Right forelimb (tissue), 1 donor: Measurements from ENCODE around the gene WHRN.

Source experiments
- DNase-seq: peaks from one replicate; pipeline ENCODE4 v3.0.0-alpha.2; 2018

WHRN gene

DNA sequence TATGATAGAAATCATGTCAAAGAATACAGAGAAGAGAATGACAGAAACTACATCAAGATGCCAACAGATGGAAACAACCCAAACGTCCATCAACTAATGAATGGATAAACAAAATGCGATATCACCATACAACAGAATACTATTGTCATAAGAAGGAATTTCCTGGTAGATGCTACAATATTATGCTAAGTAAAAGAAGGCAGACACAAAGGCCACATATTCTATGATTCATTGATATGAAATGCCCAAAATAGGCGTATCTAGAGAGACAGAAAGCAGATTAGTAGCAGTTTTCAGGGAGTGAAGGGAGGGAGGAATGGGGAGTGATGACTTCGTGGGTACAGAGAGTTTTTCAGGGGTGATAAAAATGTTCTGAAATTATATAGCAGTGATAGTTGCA lies 59.2 kb downstream of the WHRN start:
- DNase-seq = no peak

DNA sequence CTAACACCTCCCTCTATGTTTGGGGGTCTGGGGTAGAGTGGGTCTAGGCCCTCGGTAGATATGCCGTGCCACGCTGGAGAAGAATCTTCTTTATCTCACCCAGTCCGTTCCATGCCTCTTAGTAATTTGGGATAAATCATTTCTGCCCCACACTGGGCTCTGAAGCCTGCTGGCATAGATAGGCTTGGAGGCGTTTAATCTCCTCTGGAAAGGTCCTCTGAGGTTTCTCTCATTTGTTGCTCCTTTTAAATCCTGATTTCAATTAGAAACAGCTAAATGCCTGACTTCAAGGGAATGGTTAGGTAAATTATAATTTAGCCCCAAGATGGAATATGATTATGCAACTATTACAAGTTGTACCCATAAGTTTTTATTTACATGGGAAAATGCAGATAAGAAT lies 59.7 kb downstream of the WHRN start:
- DNase-seq = no peak

DNA sequence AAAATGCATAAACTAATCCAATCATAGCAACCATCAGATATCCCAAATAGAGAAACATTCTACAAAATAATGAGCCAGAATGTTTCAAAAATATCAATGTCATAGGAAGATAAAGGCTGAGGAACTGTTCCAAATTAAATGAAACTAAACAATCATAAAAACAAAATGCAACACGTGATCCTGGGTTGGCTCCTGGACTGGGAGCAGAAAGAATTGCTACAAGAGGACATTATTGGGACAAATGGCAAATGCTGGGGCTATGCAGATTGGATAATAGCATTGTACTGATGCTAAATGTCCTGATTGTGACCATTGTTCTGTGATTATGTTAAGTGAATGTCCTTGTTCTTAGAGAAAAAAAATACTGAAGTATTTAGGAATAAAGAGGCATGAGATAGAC lies 63.3 kb downstream of the WHRN start:
- no peak for DNase-seq

GRCh38 chr9:114437401-114437893 lies 67.8 kb downstream of the WHRN start:
- DNase-seq = no peak

- peak; percentile 61 for DNase-seq
Measured at GRCh38 chr9:114434878-114435311, 70.4 kb downstream of the WHRN start.

GRCh38 chr9:114433720-114434255 lies 71.5 kb downstream of the WHRN start:
- DNase-seq = no peak

- DNase-seq = no peak
Measured at GRCh38 chr9:114433086-114433485, 72.2 kb downstream of the WHRN start.

- no peak for DNase-seq
Measured at GRCh38 chr9:114432323-114433067, 72.8 kb downstream of the WHRN start.

- DNase-seq = no peak
Measured at GRCh38 chr9:114431770-114432169, 73.5 kb downstream of the WHRN start.

GRCh38 chr9:114431003-114431402 lies 74.3 kb downstream of the WHRN start:
- DNase-seq = no peak

DNA sequence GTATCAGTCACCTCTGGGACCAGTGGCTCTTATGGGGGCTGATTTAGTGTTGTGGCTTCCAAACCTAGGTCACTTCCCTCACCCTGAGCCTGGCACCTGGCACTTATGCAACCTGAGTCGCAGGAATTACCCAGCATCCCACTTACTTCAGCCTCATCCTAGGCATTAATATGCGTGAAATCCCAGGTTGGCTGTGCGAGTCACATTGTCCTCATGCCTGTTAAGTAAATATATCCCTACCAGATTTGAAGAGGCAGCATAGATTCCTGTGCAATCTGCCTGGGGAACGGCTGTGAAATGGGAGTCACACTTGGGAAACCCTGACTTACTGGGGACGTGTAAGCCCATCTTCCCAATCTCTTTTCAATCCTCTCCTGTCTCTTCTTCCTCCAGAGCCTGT lies 74.8 kb downstream of the WHRN start:
- no peak for DNase-seq

GRCh38 chr9:114429488-114429887 lies 75.8 kb downstream of the WHRN start:
- DNase-seq = no peak

GRCh38 chr9:114428466-114428865 lies 76.8 kb downstream of the WHRN start:
- DNase-seq = no peak

DNA sequence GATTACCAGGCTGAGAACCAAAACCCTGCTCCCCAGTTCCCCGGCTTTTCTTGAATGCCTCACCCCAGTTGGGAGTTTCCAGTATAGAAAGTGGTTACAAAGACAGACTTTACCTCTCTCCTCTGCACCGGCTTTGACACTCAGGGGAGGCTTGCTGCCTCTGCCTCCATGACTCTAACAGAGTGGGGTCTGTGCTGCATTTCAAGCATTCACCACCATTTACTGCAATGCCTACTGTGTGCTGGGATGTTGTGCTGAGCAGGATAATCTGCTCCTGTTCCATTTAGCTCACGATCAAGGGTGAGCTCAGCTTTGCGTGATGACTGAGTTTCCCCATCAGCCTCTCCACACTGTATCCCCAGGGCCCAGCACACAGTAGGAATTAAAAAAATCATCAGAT lies 77.6 kb downstream of the WHRN start:
- DNase-seq = no peak

DNA sequence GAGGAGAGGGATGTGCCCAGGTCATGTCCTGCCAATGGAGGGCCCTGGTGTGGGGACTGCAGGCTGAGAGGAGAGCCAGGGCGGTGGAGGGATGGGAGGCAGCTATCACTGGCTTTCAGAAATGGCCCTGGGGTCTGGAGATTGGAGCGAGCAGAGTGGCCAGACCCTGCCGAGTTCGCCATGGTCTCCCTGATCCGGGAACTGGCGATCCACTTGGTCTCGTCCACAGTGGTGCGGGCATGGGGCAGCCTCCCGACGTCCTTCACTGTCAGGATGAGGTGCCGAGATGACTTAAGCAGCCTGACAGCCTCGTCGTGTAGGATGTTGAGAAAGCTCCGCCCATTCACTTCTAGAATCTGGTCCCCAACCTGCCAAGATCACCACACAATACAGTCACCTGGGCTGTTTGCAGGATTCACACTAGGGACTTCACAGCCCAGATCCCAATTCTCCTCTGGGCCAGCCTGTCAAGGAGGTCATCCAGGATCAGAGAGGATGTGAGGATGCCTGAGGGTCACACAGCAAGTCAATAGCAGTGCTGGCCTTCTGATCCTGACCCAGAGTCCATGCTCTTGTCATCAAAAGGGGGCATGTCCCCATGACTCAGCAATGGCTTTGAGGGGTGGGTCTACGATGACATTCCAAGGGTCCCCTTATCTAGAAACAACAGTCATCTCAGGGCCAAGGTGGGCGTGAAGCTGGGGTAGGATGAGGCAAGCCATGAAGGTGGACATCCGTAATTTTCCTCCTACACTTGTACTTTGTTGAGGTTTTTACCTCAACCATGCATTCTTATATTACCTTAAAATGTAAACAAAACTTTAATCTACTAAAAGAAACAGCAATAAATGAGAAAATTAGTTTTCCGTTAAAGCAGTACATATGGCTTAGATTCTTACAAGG lies 79.0 kb downstream of the WHRN start:
- DNase-seq = no peak

GRCh38 chr9:114425126-114425525 lies 80.1 kb downstream of the WHRN start:
- DNase-seq = no peak

DNA sequence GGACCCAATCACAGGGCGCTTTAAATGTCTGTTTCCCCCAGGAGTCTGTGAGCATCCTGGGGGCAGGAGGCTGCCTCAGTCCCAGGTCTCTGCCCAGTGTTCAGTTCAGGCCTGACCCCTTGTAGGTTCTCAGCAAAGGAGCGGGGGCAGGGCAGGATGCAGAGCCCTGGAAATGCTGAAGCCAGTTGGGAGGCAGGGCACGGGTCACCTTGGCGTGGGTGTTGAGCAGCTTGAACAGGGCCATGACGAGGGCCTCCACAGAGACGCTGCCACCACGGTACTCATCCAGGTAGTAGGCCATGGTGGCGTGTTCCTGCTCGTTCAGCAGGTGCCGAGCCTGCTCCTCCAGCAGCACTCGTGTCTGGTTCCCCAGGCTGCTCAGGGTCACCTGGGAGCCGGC lies 81.1 kb downstream of the WHRN start:
- DNase-seq = no peak

DNA sequence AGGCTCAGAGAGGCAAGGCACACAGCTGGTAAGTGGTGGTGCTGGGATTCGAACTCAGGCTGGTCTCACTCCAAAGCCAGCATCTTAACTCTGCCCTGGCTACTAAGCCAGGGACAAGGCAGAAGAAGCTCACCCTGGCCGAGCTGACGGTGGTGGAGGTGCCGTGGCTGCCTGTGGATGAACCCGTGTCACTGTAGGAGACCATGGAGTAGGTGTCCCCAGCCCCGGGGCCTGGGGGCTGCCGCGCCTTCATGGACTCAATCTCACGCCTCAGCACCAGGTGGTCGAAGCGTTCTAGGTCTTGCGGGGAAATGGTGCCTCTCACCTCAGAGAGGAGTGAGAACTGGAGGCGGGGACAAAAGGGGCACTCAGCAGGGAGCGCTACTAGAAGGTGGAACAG lies 82.1 kb downstream of the WHRN start:
- no peak for DNase-seq

- no peak for DNase-seq
Measured at GRCh38 chr9:114421147-114421546, 84.1 kb downstream of the WHRN start.

- DNase-seq = no peak
Measured at GRCh38 chr9:114419796-114420195, 85.5 kb downstream of the WHRN start.

GRCh38 chr9:114418053-114418452 lies 87.2 kb downstream of the WHRN start:
- no peak for DNase-seq

DNA sequence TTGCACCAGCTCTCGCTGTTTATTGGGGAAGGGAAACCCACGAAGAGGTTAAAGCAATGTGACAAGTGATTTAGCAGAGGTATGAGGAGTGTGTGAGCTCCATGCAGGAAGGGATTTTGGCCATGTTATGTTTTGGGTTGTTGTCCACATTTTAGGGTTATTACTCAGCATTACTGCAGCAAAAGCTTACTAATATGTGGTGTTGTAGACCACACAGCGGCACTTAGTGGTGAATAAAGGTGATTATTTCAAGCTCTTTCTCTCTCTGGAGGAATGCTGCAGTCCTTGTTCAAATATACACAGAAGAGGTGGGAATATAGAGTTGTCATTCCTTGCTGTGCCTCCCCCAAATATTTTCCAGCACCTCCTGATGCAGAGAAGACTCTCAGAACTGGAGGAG lies 87.8 kb downstream of the WHRN start:
- DNase-seq = no peak

- DNase-seq = no peak
Measured at GRCh38 chr9:114416906-114417305, 88.4 kb downstream of the WHRN start.

GRCh38 chr9:114416290-114416689 lies 89.0 kb downstream of the WHRN start:
- DNase-seq = no peak
